Right lobe of liver (tissue), 6 donors: ENCODE measurements around the gene RAD23A. TPM values are rescaled to one million over a fixed set of nuclear protein-coding genes. Genes with fewer than 3 reads are reported as not detected.

Experiments used
- ATAC-seq, 4 donors: fragments of 200-7000 bp; cut with Tn5 transposase; one replicate each; pipeline ENCODE4 v1.9.1; 2020; ENCODE audit warnings: mild to moderate bottlenecking in 4 of 4, moderate library complexity in 4 of 4
- DNase-seq, 3 donors: peaks; one replicate each; pipeline ENCODE4 v3.0.0-alpha.2; 2020
- H3K27ac ChIP-seq, 3 donors: fragments of 200-600 bp; one replicate each; pipeline ENCODE4 v1.8.0; 2022
- H3K27me3 ChIP-seq, 2 donors: fragments of 200-600 bp; one replicate each; pipeline ENCODE4 v1.8.0; 2022
- H3K36me3 ChIP-seq, 4 donors: fragments of 200-600 bp; sonication (generic) in 1 of 4; one replicate each; pipeline versions ENCODE4 v1.5.1 to v1.8.0; 2017 to 2022; ENCODE audit warnings: control low read depth in 1 of 4
- H3K4me1 ChIP-seq, 4 donors: fragments of 200-600 bp; sonication (generic) in 1 of 4; one replicate each; pipeline versions ENCODE4 v1.5.1 to v1.8.0; 2017 to 2022; ENCODE audit warnings: control low read depth in 1 of 4
- H3K4me3 ChIP-seq, 3 donors: fragments of 200-600 bp; one replicate each; pipeline ENCODE4 v1.8.0; 2022
- H3K9me3 ChIP-seq, 4 donors: fragments of 200-600 bp; sonication (generic) in 1 of 4; one replicate each; pipeline versions ENCODE4 v1.5.1 to v1.8.0; 2017 to 2022; ENCODE audit warnings: control low read depth in 1 of 4
- POLR2A ChIP-seq: fragments of 450-650 bp; IDR thresholded peaks from one replicate; pipeline ENCODE4 v1.6.1; 2017; ENCODE audit warnings: antibody characterized with exemption, mild to moderate bottlenecking
- WGBS: methylation state at CpG from one replicate; pipeline ENCODE4 v1.1.6; 2018; ENCODE audit warnings: low coverage, low lambda C conversion rate; ENCODE audit not compliant: insufficient coverage; ENCODE audit errors: missing lambda C conversion rate; 5-methylcytosine and 5-hydroxymethylcytosine counted together
- intact Hi-C, 2 donors: fragments of 100-400 bp; cut with DNase I; formaldehyde crosslinking; loops; one replicate each; pipeline versions ENCODE4 v1.11.2 to v1.14.1; 2022
- long read RNA-seq: library from polyadenylated mRNA; unstranded; transcript quantifications from one replicate; pipeline ENCODE4 v2.0.0, GENCODE V29; 2019
- total RNA-seq, 6 experiments: library from RNA; depleted of rRNA in 2 of 6; stranded (reverse); fragments of >200 nt in 2 of 6; fragmentation: NEBNext Ultra II Directional in 3 of 6; extraction: Animal tissue kit (Norgen Biotek cat#: 25700) in 3 of 6; gene quantifications; one replicate each; pipeline versions ENCODE4 v1.1.0 to v1.2.4, GENCODE V29; 2016 to 2023
- TF ChIP-seq, protein P1 (sequence below), 4 donors: fragments of 200-600 bp in 3 of 4; fragments of 450-650 bp in 1 of 4; IDR thresholded peaks; one replicate each; pipeline versions ENCODE4 v1.5.1 to v1.8.0; 2016 to 2022; ENCODE audit warnings: antibody characterized with exemption in 4 of 4, mild to moderate bottlenecking in 2 of 4
- donor health status: DM: no; HTN: yes; CAD: no.
- donor health status: DM: no; HTN: no; CAD: no.
- donor health status: DM: no; HTN: no; CAD: no.
- donor health status: DM: no; HTN: yes; CAD: no.
- donor health status: DM: no; HTN: yes; CAD: no.

Gene RAD23A
- 10 to 100 TPM; 37.8 to 69.0 (median 52.9) TPM for total RNA-seq
- long read RNA-seq, transcript RAD23A-201 (9 exons, 1,736 nt) = major isoform, 10 of 23 reads
- long read RNA-seq, transcript RAD23A-203 (9 exons, 1,746 nt) = minor isoform, 8 of 23 reads
- long read RNA-seq, partial matches to known transcripts = 1 of 23 reads
- long read RNA-seq, other reads (novel, unspliced or antisense) = 4 of 23 reads

DNA sequence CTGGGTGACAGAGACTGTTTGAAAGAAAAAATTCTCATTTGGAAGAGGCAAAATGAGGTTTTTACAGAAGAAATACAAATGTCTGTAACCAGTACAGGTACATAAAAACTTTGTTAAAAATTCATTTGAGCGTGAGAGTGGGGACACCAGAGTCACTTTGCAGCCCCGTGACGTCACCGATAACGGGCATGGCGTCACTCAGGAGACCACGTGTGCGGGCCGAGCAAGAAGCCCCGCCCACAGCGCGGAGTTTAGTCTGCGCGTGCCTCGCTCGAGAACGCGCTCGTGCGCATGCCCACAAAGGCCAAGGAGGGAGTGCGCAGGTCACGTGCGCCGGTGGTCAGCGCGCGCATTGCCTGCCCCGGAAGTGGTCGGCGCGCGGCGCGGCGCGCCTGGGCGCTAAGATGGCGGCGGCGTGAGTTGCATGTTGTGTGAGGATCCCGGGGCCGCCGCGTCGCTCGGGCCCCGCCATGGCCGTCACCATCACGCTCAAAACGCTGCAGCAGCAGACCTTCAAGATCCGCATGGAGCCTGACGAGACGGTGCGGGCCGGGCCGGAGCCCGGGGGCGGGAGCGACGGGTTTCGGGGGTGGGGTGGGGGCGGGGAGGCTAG is at the start of gene RAD23A:
Gene RAD23A (plus strand): TSS at position 384 of the 613 bp plus-strand sequence. CDS start 87 bp downstream, at position 471.
- peak; percentile 86 for TF ChIP-seq POLR2A
- TF ChIP-seq, protein P1, sequence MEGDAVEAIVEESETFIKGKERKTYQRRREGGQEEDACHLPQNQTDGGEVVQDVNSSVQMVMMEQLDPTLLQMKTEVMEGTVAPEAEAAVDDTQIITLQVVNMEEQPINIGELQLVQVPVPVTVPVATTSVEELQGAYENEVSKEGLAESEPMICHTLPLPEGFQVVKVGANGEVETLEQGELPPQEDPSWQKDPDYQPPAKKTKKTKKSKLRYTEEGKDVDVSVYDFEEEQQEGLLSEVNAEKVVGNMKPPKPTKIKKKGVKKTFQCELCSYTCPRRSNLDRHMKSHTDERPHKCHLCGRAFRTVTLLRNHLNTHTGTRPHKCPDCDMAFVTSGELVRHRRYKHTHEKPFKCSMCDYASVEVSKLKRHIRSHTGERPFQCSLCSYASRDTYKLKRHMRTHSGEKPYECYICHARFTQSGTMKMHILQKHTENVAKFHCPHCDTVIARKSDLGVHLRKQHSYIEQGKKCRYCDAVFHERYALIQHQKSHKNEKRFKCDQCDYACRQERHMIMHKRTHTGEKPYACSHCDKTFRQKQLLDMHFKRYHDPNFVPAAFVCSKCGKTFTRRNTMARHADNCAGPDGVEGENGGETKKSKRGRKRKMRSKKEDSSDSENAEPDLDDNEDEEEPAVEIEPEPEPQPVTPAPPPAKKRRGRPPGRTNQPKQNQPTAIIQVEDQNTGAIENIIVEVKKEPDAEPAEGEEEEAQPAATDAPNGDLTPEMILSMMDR (IDR thresholded peaks at IDR 0.05) = no peak
- ATAC-seq (peak; percentile 83 to 94 (median 88)), DNase-seq (peak; percentile 98 to 99 (median 98))
- intact Hi-C loops = no loop called here
- Histone ChIP-seq H3K4me3 (peak within 1 kb of the TSS; percentile 75 to 92 (median 90)), H3K27me3 (no peaks in the 10 kb centered on the region), H3K36me3 (peaks cover under 1 to 73% (median 49%) of the 10 kb centered on the region in 4 donors), H3K9me3 (no peaks in the 10 kb centered on the region), H3K27ac (peak within 1 kb of the TSS; percentile 65 to 93 (median 75)), H3K4me1 (peaks cover 0 to 32% (median 9%) of the 10 kb centered on the region in 4 donors)
- WGBS = 0% methylated on average over 7 of the region's 62 CpGs

DNA sequence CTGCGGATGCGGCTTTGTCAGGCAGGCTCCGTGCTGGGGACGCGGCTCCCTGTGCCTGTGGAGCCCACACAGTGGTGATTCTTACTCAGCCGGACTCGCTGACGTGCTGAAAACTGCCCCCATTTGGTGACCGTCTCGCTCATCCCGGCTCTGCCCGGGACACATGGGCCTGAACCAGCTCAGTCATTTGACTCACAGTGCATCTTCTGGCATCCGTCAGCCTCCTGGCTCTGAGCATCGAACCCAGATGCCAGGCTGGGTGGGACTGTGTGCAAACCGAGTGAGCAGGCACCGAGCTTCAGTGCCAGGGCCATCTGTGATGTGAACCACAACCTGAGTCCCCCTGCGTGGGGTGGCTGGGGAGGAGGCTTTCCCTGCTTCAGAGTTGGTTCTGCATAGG is 49.2 kb upstream of the RAD23A start:
- ATAC-seq (no peak), DNase-seq (no peak)
- no peaks in the 10 kb centered on the region for H3K9me3 ChIP-seq
- H3K27ac ChIP-seq = no peak overlapping the region
- peaks cover 0 to 53% (median 10%) of the 10 kb centered on the region in 4 donors for H3K36me3 ChIP-seq
- no peak for TF ChIP-seq POLR2A
- TF ChIP-seq, protein P1 (IDR thresholded peaks at IDR 0.05) = no peak
- WGBS = 100% methylated on average over 2 of the region's 17 CpGs
- H3K4me1 ChIP-seq = peaks cover 0 to 12% (median 5%) of the 10 kb centered on the region in 4 donors
- intact Hi-C loops = no loop called here
- no peak overlapping the region for H3K4me3 ChIP-seq
- no peaks in the 10 kb centered on the region for H3K27me3 ChIP-seq

DNA sequence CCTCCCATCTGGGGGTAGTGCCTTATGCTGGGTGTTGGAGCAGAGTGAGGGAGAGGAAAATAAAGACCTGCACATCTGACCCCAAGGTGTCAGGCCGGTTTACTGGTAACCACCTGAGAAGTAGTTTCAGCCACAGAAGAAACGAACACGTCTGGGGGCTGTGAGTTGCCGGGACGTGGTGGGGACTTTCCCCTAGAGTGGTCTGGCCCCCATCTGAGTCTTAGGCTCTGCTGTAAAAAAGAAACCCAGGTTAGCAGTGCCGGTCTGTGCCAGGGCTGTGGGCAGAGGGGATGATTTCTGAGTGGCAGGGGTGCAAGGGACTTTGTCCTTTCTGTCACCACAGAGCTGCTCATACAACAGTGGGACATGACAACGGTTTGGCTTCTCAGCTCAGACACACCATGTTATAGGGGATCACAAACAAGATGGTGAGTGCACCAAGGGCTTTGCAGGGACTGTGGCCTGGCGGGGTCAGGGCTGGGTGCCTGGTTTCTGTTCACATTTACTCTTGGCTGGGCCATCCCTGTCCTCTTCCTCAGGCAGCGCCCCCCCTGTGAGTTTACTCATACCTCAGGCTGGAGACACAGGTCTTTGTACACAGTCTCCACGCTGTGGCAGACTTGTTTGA is 45.7 kb upstream of the RAD23A start:
- Histone ChIP-seq H3K36me3 (peaks cover 0 to 34% (median 10%) of the 10 kb centered on the region in 4 donors), H3K4me3 (no peak overlapping the region), H3K27ac (no peak overlapping the region), H3K27me3 (no peaks in the 10 kb centered on the region), H3K9me3 (no peaks in the 10 kb centered on the region), H3K4me1 (no peaks in the 10 kb centered on the region)
- 91% methylated on average over 8 of the region's 10 CpGs for WGBS
- DNase-seq = no peak
- intact Hi-C loops = no loop called here
- no peak for ATAC-seq
- no peak for TF ChIP-seq POLR2A
- TF ChIP-seq, protein P1 (IDR thresholded peaks at IDR 0.05) = no peak

DNA sequence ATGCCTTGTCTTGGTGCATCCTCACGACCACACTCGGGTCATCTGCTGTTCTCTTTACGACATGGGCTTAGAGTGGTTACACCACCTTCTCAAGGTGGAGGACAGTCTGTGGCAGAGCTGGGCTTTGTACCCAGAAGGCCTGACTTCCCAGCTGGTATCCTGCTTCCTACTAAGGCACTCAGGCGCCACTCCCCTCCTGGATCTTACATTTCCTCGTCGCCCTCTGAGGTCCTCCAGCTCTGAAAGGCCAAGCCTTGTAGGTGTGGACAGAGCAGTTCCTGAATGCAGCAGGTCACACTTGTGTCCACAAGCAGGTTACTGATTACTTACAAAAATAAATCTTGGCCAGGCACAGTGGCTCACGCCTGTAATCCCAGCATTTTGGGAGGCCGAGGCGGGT is 38.5 kb upstream of the RAD23A start:
- 79% methylated on average over 6 of the region's 9 CpGs for WGBS
- H3K4me3 ChIP-seq = no peak overlapping the region
- DNase-seq = no peak
- no peaks in the 10 kb centered on the region for H3K27me3 ChIP-seq
- no peak for TF ChIP-seq POLR2A
- TF ChIP-seq, protein P1 (IDR thresholded peaks at IDR 0.05) = no peak
- no peaks in the 10 kb centered on the region for H3K36me3 ChIP-seq
- peak in 1 of 4 donors; percentile 20 for ATAC-seq
- no peaks in the 10 kb centered on the region for H3K4me1 ChIP-seq
- intact Hi-C loops = no loop called here
- no peaks in the 10 kb centered on the region for H3K9me3 ChIP-seq
- no peak overlapping the region for H3K27ac ChIP-seq
